Islet precursor cell (in vitro differentiated cells): Measurements from ENCODE around the gene WWOX.

Experiments used
- DNase-seq: peaks from one replicate; pipeline ENCODE4 v3.0.0-alpha.2; 2018

The WWOX gene

DNA sequence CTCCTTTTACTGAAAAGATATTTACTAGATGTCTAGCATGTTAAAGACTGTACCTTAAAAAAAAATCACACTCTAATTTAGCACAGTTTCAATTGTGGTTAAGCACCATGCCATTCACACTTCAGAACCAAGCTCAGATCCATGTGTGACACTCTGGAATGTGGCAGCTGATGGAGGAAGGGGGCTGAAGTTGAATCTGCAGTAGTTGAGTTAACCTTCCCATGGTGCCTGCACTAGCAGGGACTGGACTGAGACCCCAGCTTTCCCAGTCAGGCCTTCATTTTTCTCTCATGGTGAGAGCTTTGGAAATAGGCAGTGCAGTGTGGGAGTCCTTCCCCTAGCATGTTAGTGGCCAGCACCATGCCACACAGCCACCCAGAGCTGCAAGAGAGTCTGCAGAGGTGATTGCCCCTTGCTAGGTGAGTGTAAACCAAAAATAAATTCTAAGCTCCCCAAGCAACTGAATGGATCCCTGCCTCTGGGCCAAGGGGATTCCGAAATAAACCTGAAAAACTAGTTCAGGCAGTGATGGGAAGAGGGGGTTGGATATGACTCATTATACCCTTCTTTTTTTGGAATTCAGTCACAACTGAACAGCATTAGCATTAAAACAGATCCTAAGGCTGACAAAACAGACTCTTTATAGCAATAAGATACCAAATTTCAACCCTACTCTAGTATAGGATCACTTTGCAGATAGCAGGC, 208.5 kb downstream of the WWOX start:
- DNase-seq: peak; percentile 58

GRCh38 chr16:78309763-78310162, 210.3 kb downstream of the WWOX start:
- no peak for DNase-seq

GRCh38 chr16:78310196-78310595, 210.7 kb downstream of the WWOX start:
- no peak for DNase-seq

GRCh38 chr16:78310990-78311561, 211.6 kb downstream of the WWOX start:
- peak; percentile 64 for DNase-seq

GRCh38 chr16:78311831-78312230, 212.4 kb downstream of the WWOX start:
- no peak for DNase-seq

DNA sequence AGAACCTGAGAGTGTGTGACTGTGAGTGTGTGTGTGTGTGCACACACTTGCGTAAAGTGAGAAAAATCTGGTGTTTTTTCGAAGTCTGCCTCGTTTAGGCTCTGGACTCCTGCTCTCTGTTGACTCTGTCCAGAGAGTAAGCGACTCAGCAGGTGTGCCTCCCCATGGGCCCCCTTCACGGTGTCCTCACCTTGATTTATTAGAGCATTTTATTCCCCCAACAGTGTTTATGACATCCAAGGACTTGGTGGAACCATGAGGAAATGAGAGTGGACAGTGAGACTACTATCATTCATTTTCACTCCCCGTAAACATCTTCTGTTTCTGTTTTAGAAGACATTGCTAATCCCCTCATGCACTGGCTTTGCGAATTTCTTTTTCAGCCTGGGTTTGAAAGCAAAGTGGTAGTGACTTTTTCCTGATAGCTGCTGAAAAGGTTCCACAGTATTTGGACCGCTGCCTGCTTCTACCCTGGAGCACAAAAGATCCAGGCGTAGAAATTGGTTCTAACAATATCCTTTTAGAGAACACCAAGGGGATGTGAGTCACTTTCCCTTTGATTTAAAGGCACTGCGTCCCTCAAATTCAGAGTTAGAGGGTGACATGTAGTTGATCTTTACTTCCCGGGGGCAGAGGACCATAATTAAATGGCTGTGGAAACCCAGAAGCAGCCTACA, 218.2 kb downstream of the WWOX start:
- DNase-seq: no peak

GRCh38 chr16:78321620-78322360, 222.3 kb downstream of the WWOX start:
- DNase-seq: peak; percentile 56

- no peak for DNase-seq
Measured at GRCh38 chr16:78323315-78323714, 223.9 kb downstream of the WWOX start.

DNA sequence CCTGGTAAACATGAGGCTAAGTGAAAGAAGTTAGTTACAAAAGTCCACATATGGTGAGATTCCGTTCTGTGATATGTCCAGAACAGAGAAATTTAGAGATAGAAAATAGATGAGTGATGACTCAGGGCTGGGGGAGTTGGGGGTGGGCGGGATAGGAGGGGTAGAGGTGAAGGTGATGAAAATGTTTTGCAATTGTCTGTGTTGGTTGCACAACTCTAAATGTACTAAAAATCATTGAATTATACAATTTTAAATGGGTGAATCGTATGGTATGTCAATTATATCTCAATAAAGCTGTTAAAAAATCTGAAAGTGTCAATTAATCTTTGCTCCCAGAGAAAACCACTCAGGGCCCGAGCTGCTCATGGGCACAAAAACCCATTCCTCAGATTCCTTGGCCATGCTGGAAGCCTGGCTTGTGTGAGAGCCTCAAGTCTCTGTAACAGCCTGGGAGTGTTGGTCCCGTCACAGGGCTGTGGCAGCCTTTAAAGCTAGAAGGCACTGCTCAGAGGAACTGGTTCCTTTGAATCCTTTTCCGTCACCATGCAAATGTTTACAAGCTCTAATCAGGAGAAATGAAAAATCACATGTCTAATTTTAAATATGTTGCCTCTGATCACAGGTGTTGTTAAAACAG, 225.3 kb downstream of the WWOX start:
- peak; percentile 70 for DNase-seq

- DNase-seq: no peak
Measured at GRCh38 chr16:78325468-78326352, 226.3 kb downstream of the WWOX start.

DNA sequence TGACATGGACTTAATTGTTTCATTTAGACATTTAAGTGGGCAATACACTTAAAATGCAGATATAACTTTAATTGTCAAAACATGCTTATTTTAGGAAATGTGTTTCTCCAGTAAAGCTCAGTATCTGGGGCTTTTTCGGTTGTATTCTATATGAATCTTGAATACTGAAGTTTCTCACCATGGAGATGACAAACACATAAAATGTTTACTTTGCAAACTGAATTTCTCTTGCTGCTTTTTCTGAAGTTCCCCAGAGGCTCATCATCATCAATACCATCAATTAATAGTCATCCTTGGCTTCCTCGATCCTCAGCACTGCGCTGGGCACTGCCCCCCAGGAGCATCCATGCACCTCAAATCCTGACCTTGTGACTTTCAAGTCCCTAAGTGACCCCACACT, 227.3 kb downstream of the WWOX start:
- no peak for DNase-seq

DNA sequence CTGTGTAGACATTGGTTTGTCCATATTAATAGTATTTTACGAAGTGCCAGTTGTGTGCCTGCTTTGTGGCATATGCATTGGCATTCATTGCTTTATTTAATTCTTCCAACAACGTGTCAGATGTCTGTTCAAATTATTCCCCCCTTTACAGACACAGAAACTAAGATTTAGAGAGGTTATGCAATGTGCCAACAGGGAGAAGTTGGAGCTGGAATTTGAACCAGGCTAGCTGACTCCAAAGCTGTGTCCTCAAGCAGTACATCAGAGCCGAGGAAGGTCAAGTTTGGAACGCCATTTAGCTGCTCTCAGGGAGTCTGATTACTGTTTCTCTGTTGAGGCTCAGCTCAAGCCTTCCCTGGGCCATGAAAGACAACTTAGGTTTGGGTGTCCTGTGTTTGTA, 232.3 kb downstream of the WWOX start:
- DNase-seq: no peak

DNA sequence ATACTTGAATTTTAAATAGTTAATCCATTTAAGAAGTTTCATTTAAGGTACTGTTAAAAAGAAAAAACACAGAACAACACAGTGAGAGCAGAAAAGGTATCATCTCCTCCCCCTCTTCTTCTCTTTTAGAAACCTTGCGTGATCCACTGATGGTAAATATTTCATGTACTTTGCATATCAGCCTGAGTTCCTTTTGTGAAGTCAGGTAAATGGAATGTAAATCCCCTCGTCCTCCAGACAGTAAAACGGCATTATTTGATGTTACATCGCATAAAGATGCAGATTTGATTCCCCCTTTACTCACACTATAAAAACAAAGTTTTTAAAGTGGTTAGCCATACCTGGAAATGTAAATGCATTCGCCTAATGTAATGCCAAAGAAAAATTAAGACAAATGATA, 234.4 kb downstream of the WWOX start:
- DNase-seq: no peak

DNA sequence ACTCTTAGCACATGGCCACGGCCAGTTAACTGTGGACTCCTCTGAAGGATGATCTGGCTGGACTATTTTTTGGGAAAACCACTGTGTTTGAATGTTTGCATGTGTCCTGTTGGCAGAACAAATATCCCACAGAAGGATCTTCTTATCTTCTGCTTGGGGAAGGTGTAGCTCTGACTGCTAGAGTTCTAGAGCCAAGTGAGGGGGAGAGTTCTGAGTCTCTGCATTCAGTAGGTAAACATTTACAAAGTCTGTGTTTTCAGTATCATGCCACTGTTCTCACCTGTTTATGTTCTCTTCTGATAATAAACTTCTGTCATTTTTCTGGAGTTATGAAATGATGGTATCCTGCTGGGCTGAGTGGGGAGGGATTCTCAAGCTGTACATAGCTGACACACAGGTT, 241.1 kb downstream of the WWOX start:
- no peak for DNase-seq

DNA sequence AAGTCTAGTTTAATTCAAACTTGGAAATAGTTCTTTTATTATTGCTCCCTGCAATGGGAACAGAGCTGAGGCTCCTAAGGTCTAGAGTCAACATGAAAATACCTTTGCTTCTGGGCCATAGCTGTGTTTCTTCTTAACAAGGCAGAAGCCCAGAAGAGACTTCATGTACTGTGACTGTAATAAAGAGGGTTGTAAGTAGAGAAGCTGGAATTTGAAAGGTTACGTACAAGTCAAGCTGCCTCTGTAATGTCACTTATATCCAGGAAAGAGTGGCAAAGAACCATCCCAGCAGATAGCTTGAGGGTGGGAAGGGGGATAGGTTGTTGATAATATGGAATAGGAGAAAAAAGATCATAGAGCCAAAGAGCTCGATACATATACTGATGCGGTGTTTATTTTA, 248.6 kb downstream of the WWOX start:
- DNase-seq: no peak

DNA sequence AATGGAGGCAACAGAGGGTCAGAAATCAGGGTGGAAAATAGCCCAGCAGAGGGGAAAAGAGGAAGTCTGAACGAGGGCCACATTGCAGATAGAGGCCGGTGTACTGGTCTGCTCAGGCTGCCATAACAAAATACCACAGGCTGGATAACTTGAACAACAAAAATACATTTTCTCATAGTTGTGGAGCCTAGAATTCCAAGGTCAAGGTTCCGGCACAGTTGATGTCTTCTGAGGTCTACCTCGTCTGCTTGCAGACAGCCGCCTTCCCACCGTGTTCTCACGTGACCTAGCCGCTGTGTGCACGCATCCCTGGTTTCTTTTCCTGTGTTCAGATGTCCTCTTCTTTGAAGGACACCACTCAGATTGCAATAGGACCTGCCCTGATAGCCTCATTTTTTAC, 249.4 kb downstream of the WWOX start:
- no peak for DNase-seq

DNA sequence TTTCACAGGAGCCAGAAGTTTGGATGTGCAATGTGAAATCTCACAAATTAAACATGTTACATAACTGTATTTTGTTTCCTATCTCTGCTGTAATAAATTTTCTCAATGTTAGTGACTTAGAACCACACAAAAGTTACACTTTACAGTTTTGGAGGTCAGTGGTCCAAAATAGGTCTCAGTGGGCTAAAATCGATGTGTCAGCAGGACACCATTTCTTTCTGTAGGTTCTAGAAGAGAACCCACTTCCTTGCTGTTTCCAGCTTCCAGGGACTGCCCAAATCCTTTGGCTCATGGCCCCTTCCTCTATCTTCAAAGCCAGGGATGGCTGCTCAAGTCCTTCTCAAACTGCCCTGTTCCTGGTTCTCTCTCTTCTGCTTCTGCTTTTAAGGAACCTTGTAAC, 252.7 kb downstream of the WWOX start:
- DNase-seq: no peak

- DNase-seq: no peak
Measured at GRCh38 chr16:78353640-78354275, 254.3 kb downstream of the WWOX start.

GRCh38 chr16:78362524-78363135, 263.2 kb downstream of the WWOX start:
- DNase-seq: no peak

DNA sequence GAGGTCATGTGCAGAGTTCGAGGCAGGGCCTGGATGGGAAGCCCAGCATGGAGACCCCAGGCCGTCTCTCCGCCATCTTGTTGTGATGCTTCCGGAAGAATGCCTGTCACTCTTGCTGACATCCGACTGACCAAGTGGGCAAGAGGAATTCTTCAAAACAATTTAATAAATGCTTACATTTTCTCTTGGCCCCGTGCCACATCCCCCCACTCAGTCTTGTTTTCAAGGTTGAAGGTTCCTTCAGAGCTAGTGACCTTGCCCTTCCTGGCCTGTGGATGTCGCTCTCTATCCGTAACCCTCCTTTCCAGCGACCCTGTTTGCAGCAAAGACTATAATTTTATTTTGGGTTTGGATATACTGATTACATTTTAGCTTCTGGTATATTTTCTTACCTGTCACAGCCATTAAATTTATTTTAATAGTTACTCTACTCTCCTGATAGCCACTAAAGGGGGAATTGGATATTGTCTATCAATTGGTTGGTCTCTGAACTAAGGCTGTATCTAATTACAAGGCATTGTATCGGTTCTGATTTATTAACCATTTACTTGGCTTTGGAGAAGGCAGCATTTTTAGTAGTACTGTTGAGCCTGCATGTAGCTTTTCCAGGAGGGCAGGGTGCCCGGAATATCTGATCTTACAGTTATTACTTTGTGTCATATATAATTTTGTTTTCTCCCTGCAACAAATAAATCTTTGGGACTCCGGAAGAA, 264.5 kb downstream of the WWOX start:
- no peak for DNase-seq

- no peak for DNase-seq
Measured at GRCh38 chr16:78364556-78364880, 265.1 kb downstream of the WWOX start.
